Fibroblast of lung (primary cell): ENCODE measurements around the gene PPOX.

Experiments
- CTCF ChIP-seq, 2 donors: IDR thresholded peaks in 1 of 2; conservative IDR thresholded peaks in 1 of 2; 1 replicate in 1 of 2; 2 replicates in 1 of 2; pipeline ENCODE4 v1.5.1; 2011 to 2012; ENCODE audit warnings: low read length in 2 of 2, control low read depth in 1 of 2, inconsistent platforms in 1 of 2, low read depth in 1 of 2, mild to moderate bottlenecking in 1 of 2
- EZH2 ChIP-seq: IDR thresholded peaks from 2 replicates; pipeline ENCODE4 v1.5.1; 2012; ENCODE audit warnings: low read length, control low read depth, mild to moderate bottlenecking; ENCODE audit errors: missing control alignments

- TF ChIP-seq CTCF (conservative IDR thresholded peaks at IDR 0.05 in 1 of 2, IDR thresholded peaks at IDR 0.05 in 1 of 2; ENCODE audit: low read depth in 1 of 2, low read length in 2 of 2) (no peak), EZH2 (no peak)
Measured at GRCh38 chr1:161216945-161217712, 50.9 kb downstream of the PPOX start.
